GM12801 (cell line): Measurements from ENCODE around the gene GDI2.

Experiments used
- TF ChIP-seq, protein P1 (sequence below): IDR thresholded peaks from one replicate; pipeline ENCODE4 v1.5.1; 2011; ENCODE audit warnings: control low read depth; ENCODE audit not compliant: insufficient read length; ENCODE audit errors: extremely low read depth

Gene GDI2

DNA sequence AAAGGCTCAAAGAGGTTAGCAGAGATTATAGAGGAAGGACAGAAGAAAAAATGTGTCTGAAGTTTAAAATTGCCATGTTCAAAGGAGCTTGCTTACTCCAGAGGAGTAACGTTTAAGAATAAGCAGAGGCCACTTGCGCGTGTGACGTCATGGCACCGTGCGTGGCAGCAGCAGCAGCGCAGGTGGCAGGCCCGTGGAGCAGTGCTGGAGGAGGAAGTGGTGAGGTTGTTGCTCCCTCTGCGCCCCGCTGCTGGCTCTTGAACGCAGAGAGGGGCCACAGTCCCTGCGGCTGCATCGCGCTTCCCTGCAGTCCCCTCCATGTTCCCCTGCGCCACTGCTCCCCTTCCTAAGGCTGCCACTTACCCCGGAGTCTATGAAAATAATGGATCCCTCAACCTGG is 37.5 kb downstream of the GDI2 start:
- TF ChIP-seq, protein P1, sequence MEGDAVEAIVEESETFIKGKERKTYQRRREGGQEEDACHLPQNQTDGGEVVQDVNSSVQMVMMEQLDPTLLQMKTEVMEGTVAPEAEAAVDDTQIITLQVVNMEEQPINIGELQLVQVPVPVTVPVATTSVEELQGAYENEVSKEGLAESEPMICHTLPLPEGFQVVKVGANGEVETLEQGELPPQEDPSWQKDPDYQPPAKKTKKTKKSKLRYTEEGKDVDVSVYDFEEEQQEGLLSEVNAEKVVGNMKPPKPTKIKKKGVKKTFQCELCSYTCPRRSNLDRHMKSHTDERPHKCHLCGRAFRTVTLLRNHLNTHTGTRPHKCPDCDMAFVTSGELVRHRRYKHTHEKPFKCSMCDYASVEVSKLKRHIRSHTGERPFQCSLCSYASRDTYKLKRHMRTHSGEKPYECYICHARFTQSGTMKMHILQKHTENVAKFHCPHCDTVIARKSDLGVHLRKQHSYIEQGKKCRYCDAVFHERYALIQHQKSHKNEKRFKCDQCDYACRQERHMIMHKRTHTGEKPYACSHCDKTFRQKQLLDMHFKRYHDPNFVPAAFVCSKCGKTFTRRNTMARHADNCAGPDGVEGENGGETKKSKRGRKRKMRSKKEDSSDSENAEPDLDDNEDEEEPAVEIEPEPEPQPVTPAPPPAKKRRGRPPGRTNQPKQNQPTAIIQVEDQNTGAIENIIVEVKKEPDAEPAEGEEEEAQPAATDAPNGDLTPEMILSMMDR, result no peak

DNA sequence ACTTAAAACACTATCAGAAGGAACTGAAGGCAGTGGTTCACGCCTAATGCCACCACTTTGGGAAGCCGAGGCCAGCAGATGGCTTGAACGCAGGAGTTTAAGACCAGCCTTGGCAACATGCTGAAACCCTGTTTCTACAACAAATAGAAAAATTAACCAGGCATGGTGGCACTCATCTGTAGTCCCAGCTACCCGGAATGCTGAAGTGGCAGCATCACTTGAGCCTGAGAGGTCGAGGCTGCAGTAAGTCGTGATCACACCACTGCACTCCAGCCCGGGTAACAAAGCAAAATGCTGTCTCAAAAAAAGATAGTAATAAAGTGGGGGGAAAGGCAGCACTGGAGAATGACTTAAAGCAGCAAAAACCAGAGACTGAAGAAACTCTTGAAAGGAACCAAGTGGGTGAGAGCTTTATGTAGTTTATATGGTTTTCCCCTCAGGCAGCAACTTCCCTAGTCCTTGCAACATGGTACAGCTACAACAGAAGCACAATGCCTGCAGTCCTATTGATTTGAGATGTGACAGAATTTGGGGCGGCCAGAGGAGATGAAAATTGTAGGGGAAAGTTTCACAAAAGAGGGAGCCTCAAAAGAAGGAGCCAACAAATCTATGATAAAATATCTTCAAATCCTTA is 38.1 kb downstream of the GDI2 start:
- TF ChIP-seq, protein P1, result no peak

DNA sequence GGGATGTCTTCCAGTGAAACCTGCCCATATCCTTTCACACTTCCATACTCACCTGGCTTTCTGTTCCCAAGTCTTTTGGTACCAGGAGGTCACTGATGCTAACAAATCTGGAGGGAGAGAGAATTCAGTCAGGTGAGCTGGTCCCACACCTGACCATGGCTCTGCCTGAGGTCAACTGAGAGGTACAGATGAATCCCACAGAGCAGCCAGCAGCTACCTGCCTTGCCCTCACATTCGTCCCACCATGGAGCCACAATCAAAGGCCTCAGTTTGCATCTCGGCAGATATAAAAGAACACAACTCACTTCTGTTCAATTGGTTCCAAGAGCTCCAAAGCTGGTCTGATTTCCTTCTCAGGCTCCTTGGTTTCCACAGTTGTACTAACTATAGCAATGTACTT is 47.0 kb downstream of the GDI2 start:
- TF ChIP-seq, protein P1, result no peak

DNA sequence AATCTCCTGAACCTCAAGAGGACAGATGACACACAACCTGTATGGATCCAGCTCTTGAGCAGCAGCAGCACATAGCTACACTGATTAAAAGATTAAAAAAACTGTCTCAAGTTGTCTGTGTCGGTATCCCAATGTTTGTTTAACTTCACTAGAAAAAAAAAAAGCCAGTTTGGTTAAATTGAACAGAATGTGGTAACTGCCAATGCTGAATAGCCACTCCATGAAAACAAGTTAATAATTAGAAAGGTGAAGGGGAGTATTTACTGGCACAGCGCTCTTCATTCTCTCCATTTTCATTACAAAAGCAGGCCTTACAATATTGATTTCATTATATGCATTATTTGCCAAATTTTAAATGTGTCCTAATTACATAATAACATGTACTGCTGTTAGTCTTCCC is 47.6 kb downstream of the GDI2 start:
- TF ChIP-seq, protein P1, result no peak

DNA sequence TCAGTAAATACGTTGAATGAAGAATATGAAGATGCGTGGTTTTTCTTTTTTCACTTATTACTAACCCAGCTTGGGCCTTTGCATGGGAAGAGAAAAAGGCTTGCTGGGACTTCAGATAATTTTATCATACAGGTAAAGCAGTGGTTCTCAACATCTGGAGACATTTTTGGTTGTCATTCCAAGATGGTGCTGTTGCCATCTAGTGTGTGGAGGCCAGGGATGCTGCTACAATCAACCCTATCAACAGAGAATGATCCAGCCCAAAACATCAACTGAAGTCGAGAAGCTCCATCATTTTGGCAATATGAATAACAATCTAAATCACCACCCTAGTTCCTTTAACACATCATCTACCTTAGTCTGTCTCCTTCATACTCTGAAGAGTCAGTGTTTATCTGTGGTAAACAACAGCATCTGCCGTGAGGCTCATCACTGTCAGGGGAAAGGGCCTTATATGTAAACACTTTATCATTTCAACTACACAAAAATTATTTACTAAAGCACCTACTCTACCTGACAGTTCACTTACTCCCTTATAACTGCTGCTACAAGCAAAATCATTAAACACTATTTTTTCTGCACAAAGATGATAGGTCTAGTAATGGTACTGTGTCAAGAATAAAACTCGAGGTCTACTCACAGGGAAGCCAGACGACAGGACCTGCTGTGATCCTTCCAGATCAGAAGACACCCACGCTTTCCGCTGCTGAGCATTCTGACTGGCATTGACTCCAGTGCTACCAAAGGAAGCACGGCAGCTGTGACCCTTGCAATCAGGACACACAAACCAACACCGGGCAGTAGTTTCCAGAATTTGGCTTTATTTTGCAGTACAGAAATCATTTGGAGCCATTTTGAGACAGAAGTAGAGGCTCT is 48.6 kb downstream of the GDI2 start:
- TF ChIP-seq, protein P1, result no peak

DNA sequence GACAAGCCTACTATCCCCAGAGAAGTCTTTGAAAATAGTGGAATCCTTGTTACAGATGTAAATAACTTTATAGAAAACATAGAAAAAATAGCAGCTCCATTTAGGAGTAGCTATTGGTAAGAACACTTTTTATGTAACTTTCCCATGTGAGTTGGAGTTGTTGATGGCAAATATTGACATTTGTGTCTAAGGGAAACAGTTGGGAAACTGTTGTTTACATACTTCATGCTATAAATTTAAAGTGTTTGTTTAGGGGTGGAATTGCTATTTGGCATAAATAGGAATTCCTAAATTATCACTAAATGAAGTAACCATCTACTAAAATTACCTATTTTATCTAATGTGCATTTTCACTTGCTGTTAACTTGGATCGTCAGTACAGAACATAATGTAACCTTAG is 50.7 kb downstream of the GDI2 start:
- TF ChIP-seq, protein P1, result no peak

DNA sequence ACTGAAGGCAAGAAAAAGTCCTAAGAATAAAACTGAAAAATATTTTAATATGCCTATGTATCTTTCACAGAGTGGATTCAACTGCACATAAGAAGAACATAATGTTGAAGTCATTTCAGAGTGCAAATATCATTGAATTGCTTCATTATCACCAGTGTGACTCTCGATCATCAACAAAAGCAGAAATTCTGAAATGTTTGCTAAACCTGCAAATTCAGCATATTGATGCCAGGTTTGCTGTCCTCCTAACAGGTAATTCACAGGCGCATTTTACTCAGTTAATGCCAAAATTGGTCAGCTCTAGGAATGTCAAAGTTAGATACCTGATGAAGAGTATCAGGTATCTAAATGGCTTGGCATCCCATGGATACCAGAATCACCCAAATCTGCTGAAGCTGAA is 52.0 kb downstream of the GDI2 start:
- TF ChIP-seq, protein P1, result no peak
